Spleen (tissue), 11 donors: ENCODE results near the gene QKI. TPM values are rescaled to one million over a fixed set of nuclear protein-coding genes. Genes with fewer than 3 reads are reported as not detected.

Experiments
- DNase-seq: peaks from one replicate; pipeline ENCODE4 v3.0.0-alpha.2; 2020
- H3K27ac ChIP-seq, 8 donors: fragments of 200-600 bp; sonication (generic) in 7 of 8; 1 replicate in 4 of 8; 2 replicates in 4 of 8; pipeline versions ENCODE4 v1.5.0 to v1.8.0; 2016 to 2021; ENCODE audit warnings: inconsistent platforms in 4 of 8, mild to moderate bottlenecking in 4 of 8, moderate library complexity in 1 of 8
- H3K27me3 ChIP-seq, 7 donors: fragments of 200-600 bp; sonication (generic) in 6 of 7; replicated peaks in 1 of 7; 1 replicate in 4 of 7; 2 replicates in 3 of 7; pipeline versions ENCODE4 v1.5.0 to v1.8.0; 2016 to 2021; ENCODE audit warnings: inconsistent platforms in 3 of 7, mild to moderate bottlenecking in 1 of 7
- H3K36me3 ChIP-seq, 6 donors: fragments of 200-600 bp; sonication (generic) in 5 of 6; 1 replicate in 4 of 6; 2 replicates in 2 of 6; pipeline versions ENCODE4 v1.5.0 to v1.8.0; 2016 to 2021; ENCODE audit warnings: inconsistent platforms in 2 of 6
- H3K4me1 ChIP-seq, 6 donors: fragments of 200-600 bp; sonication (generic) in 5 of 6; 1 replicate in 3 of 6; 2 replicates in 3 of 6; pipeline versions ENCODE4 v1.5.0 to v1.8.0; 2016 to 2021; ENCODE audit warnings: inconsistent platforms in 3 of 6
- H3K4me3 ChIP-seq, 8 donors: fragments of 200-600 bp; sonication (generic) in 7 of 8; 1 replicate in 4 of 8; 2 replicates in 4 of 8; pipeline versions ENCODE4 v1.5.0 to v1.8.0; 2016 to 2021; ENCODE audit warnings: inconsistent platforms in 4 of 8, mild to moderate bottlenecking in 4 of 8, moderate library complexity in 2 of 8
- H3K9me3 ChIP-seq, 8 donors: fragments of 200-600 bp; sonication (generic) in 7 of 8; 1 replicate in 4 of 8; 2 replicates in 4 of 8; pipeline versions ENCODE4 v1.5.0 to v1.8.0; 2016 to 2021; ENCODE audit warnings: inconsistent platforms in 4 of 8
- POLR2A ChIP-seq, 3 donors: fragments of 450-650 bp; IDR thresholded peaks; one replicate each; pipeline ENCODE4 v1.5.1; 2017; ENCODE audit warnings: antibody characterized with exemption in 3 of 3, mild to moderate bottlenecking in 1 of 3
- POLR2AphosphoS5 ChIP-seq, 3 donors: sonication (generic); formaldehyde crosslinking; IDR thresholded peaks; one replicate each; pipeline ENCODE4 v1.5.1; 2017; ENCODE audit warnings: antibody characterized with exemption in 3 of 3
- WGBS, 5 donors: extraction: QIAGEN DNeasy Blood & Tissue Kit in 3 of 5; methylation state at CpG; one replicate each; pipeline versions ENCODE4 v1.1.5 to v1.1.7; 2013 to 2018; 5-methylcytosine and 5-hydroxymethylcytosine counted together
- intact Hi-C: fragments of 100-400 bp; cut with DNase I; formaldehyde crosslinking; loops from one replicate; pipeline ENCODE4 v1.15.0; 2023; ENCODE audit warnings: low total_unique reads
- polyA plus RNA-seq, 3 donors: library from polyadenylated mRNA; stranded (reverse); fragments of 200-250 nt; gene quantifications; one replicate each; pipeline ENCODE4 v1.2.1, GENCODE V29; 2013
- total RNA-seq, 7 donors: library from RNA; depleted of rRNA in 3 of 7; stranded (reverse); fragments of >200 nt in 3 of 7; fragmentation: NEBNext Ultra II Directional in 4 of 7; extraction: Animal tissue kit (Norgen Biotek cat#: 25700) in 4 of 7; gene quantifications; one replicate each; pipeline versions ENCODE4 v1.1.0 to v1.2.1, GENCODE V29; 2016 to 2021
- TF ChIP-seq, protein P1 (sequence below), 11 experiments: fragments of 200-600 bp in 7 of 11; fragments of 450-650 bp in 4 of 11; sonication (generic) in 4 of 11; IDR thresholded peaks in 8 of 11; conservative IDR thresholded peaks in 3 of 11; 1 replicate in 7 of 11; 2 replicates in 4 of 11; pipeline versions ENCODE4 v1.4.0 to v1.8.0; 2016 to 2021; ENCODE audit warnings: antibody characterized with exemption in 11 of 11, inconsistent platforms in 4 of 11, mild to moderate bottlenecking in 1 of 11
- donor health status: healthy with polysubstance abuse.
- donor health status: DM: no; HTN: no; CAD: no; lungs with moderate emphysema.
- donor health status: DM: no; HTN: no; CAD: no.
- donor health status: Bipolar disorder and iron deficiency.
- donor health status: healthy.
- donor health status: DM: no; HTN: no; CAD: no.
- donor health status: DM: yes; HTN: yes; CAD: no.

QKI gene
- total and polyA plus RNA-seq, 10 donors = 11.3 to 217 (median 180) TPM

DNA sequence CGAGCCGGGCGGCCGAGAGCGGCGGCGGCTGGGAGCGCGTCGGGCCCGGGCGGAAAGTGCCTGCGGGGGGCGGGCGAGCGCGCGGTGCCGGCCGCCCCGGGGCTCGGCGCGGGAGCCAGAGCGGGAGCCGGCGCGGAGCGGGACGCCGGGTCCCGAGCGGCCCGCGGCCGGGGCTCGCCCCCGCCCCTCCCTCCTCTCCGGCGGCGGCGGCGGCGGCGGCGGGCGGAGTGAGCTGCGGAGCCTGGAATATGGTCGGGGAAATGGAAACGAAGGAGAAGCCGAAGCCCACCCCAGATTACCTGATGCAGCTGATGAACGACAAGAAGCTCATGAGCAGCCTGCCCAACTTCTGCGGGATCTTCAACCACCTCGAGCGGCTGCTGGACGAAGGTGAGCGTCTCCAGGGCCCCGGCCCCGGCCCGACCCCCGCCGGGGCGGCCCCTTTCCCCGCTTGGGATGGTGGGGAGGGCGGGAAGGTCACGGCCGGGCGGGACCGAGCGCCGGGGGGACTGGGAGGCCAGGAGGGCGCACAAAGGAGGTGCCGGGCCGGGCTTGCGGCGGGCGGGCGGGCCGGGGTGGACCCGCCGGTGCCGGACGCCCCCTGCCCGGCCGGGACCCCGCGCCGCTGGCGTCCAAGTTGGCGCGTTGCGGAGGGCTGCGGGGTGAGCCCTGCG lies 565 bp downstream of the QKI start:
- Histone ChIP-seq H3K27ac (peak overlapping the region; percentile 91 to 100 (median 100)), H3K27me3 (no peaks in the 10 kb centered on the region), H3K4me3 (peak overlapping the region; percentile 65 to 93 (median 74)), H3K9me3 (no peaks in the 10 kb centered on the region), H3K4me1 (peaks cover 9 to 64% (median 41%) of the 10 kb centered on the region in 6 donors), H3K36me3 (no peaks in the 10 kb centered on the region)
- TF ChIP-seq POLR2AphosphoS5 (IDR thresholded peaks at IDR 0.05) (no peak), POLR2A (IDR thresholded peaks at IDR 0.05) (no peak)
- TF ChIP-seq, protein P1, sequence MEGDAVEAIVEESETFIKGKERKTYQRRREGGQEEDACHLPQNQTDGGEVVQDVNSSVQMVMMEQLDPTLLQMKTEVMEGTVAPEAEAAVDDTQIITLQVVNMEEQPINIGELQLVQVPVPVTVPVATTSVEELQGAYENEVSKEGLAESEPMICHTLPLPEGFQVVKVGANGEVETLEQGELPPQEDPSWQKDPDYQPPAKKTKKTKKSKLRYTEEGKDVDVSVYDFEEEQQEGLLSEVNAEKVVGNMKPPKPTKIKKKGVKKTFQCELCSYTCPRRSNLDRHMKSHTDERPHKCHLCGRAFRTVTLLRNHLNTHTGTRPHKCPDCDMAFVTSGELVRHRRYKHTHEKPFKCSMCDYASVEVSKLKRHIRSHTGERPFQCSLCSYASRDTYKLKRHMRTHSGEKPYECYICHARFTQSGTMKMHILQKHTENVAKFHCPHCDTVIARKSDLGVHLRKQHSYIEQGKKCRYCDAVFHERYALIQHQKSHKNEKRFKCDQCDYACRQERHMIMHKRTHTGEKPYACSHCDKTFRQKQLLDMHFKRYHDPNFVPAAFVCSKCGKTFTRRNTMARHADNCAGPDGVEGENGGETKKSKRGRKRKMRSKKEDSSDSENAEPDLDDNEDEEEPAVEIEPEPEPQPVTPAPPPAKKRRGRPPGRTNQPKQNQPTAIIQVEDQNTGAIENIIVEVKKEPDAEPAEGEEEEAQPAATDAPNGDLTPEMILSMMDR (IDR thresholded peaks at IDR 0.05 in 8 of 11, conservative IDR thresholded peaks at IDR 0.05 in 3 of 11) = no peak
- peak; percentile 91 for DNase-seq
- intact Hi-C loops = no loop called here
- 0 to 2% (median 1%) methylated on average over 20 to 94 of the region's 94 CpGs for WGBS, 5 donors

DNA sequence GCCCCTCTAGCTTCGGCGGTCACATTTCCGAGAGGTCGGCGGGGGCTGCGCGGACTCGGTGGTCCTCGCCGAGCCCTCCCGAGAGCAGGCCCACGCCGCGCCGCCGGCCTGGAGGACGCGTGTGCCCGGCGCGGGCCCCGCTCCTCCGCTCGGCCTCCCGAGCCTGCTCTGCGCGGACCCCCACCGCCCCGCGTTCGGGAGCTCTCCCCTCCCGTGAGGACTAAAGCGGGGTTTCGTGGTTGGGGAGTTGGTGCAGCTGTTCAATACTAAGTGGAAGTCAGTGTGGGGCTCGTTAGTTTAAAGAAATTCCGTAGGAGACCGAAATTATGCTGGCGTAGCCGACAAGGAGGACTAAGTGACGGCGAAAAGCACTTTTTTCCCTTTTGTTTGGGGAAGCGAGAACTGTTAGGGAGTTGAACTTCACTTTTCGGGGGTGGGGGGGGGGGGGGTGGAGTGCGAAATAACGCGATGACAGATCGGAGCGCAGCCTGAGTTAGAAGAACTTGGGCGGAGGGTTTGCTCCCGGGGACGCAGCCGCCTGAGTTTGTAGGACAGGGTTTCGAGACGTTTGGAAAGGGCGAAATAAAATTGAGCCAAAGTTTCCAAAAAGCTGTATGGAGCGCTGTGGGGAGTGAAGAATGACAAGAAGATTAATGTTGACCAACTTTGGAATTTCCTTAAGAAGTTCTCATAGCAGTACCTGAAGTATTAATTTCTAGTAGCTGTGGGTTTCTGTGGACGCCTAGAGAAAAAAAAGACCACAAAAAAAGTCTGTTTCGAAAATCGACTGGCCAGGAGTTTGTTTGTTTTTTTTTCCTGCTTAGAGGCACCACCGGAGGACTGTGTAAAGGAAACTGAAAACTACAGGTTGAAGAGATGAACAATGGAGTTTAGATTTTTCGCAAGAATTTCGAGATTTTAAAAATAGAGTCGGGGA lies 1.4 kb downstream of the QKI start:
- TF ChIP-seq POLR2AphosphoS5 (IDR thresholded peaks at IDR 0.05) (peak; percentile 59 to 70 (median 63)), POLR2A (IDR thresholded peaks at IDR 0.05) (no peak)
- peak; percentile 90 for DNase-seq
- intact Hi-C loops = no loop called here
- 0 to 1% (median 0%) methylated on average over 37 to 63 of the region's 63 CpGs for WGBS, 5 donors
- H3K27ac ChIP-seq = peak overlapping the region; percentile 91 to 100 (median 100)
- peaks cover 14 to 72% (median 49%) of the 10 kb centered on the region in 6 donors for H3K4me1 ChIP-seq
- H3K36me3 ChIP-seq = no peaks in the 10 kb centered on the region
- peak overlapping the region; percentile 65 to 93 (median 74) for H3K4me3 ChIP-seq
- H3K27me3 ChIP-seq = no peaks in the 10 kb centered on the region
- no peaks in the 10 kb centered on the region for H3K9me3 ChIP-seq

DNA sequence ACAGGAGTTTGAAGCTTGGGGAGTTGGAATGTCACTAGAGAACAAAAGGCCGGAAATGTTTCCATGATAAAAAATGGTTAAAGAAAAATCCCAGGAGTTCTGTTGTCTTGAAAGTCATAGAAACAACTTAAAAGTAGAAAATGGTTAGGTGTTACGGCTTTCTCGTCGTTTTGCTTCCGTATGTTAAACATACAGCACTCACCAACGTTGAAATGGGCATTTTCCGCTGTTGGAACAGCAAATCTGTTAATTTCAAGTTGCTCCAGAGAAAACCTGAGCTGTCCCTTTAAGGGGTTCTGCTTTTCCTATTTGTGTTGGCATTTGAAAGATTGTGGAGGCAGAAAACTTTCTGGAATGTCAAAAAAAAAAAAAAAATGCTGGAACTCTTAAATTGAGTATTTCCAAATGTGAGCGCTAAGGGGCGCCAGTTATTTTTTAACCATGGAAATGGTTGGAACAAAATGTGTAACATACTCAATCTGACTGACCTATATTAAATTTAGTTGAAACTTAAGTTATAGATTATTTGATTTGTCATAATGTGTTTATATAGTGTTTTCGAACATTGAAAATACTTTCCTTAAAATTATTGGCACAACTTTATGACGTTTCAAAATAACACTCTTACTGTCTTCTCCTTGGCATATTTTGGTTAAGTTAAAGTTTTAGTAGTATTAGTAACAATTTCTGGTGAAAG lies 2.2 kb downstream of the QKI start:
- Histone ChIP-seq H3K27me3 (no peaks in the 10 kb centered on the region), H3K4me1 (peaks cover 17 to 75% (median 57%) of the 10 kb centered on the region in 6 donors), H3K4me3 (peak overlapping the region; percentile 65 to 93 (median 74)), H3K9me3 (no peaks in the 10 kb centered on the region), H3K36me3 (no peaks in the 10 kb centered on the region), H3K27ac (peak overlapping the region; percentile 91 to 100 (median 100))
- intact Hi-C loops = no loop called here
- no peak for DNase-seq
- 2 to 6% (median 4%) methylated on average over 11 of the region's 11 CpGs for WGBS, 5 donors
- TF ChIP-seq, protein P1 (IDR thresholded peaks at IDR 0.05 in 8 of 11, conservative IDR thresholded peaks at IDR 0.05 in 3 of 11) = peak; percentile 21 to 77 (median 63)
- no peak for TF ChIP-seq POLR2A (IDR thresholded peaks at IDR 0.05)

DNA sequence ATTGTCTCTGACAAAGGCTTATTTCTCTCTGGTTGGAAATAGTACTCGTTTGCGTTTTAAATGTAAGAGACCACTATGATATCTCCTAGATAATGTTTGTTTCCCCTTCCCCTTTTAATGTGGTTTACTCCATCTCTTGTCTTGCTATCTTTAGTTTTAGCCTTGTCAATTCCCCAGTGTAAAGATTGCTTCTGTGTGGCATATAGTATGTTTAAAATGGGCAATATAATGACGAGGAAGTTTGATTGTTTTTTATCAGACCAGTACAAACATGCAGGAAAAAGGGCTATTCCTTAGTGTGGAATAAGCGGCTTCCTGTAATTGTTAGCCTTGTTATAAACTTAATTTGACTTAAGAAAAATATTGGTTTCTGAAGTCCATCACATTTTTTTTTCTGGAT lies 3.1 kb downstream of the QKI start:
- no peaks in the 10 kb centered on the region for H3K9me3 ChIP-seq
- H3K4me3 ChIP-seq = peak overlapping the region in 6 of 8 donors; percentile 65 to 93 (median 78)
- H3K27me3 ChIP-seq = no peaks in the 10 kb centered on the region
- H3K27ac ChIP-seq = peak overlapping the region in 7 of 8 donors; percentile 98 to 100 (median 100)
- H3K4me1 ChIP-seq = peaks cover 17 to 75% (median 56%) of the 10 kb centered on the region in 6 donors
- WGBS, 5 donors = 15 to 22% (median 17%) methylated on average over 4 of the region's 4 CpGs
- DNase-seq = no peak
- intact Hi-C loops = no loop called here
- H3K36me3 ChIP-seq = no peaks in the 10 kb centered on the region
- TF ChIP-seq POLR2AphosphoS5 (IDR thresholded peaks at IDR 0.05) (no peak), POLR2A (IDR thresholded peaks at IDR 0.05) (no peak)
- TF ChIP-seq, protein P1 (IDR thresholded peaks at IDR 0.05 in 8 of 11, conservative IDR thresholded peaks at IDR 0.05 in 3 of 11) = no peak
